Activated CD4-positive, alpha-beta T cell treated with anti-CD3 and anti-CD28 coated beads, Interleukin-2, amount 50 U/mL, for 24 hours (primary cell): ENCODE measurements around the gene KLF15.

ENCODE experiments used
- DNase-seq, 2 donors: peaks; one replicate each; pipeline ENCODE4 v3.0.0-alpha.2; 2020; ENCODE audit warnings: low read depth in 1 of 2, low spot score in 1 of 2

The KLF15 gene

DNA sequence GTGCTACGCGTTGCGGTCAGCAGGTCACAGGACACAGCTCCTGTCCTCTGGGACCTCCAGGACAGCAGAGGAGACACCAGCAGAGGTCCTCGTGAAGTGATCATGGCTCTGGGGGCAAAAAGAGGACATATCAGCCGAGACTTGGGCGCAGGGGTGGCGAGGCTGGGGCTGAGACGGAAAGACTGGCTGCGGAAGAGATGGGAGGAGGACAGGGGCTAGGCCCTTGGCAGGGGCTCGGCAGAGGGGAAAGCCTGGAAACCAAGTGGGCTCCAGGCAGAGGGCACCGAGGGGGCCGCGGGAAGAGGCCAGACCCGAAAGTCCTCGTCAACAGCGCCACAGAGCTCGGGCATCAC lies 32.6 kb upstream of the KLF15 start:
- DNase-seq: no peak

DNA sequence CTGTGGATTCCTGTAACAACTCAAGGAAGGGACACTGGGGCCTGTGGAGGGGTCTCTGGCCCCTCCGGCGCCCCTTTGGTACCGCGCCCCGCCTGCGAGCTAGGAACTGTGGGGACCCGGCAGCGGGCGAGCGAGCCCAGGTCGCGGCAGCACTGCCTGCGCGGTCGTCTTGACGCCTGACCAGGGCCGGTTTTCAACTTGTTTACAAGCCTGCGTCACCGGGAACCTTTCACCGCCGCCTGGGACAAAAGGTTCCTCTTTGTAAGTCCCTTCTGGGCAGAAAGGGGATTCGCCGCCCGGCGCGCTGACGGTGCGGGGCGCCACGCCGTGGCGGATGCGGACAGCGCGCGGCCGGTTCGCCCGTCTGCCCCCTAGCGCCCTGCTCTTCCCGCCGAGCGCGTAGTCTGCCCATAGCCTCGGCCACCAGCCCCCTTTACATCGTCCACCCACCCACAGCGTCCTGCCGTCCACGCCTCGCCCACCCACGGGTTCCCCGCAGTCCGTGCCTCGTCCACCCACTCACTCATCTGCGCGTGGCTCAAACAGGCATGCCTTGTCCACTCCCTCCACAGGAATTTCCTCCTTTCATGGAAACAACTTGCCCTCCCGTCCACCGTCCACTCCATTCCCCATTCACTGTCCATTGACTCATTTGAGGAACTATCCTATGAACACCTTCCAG lies 32.0 kb upstream of the KLF15 start:
- no peak for DNase-seq

DNA sequence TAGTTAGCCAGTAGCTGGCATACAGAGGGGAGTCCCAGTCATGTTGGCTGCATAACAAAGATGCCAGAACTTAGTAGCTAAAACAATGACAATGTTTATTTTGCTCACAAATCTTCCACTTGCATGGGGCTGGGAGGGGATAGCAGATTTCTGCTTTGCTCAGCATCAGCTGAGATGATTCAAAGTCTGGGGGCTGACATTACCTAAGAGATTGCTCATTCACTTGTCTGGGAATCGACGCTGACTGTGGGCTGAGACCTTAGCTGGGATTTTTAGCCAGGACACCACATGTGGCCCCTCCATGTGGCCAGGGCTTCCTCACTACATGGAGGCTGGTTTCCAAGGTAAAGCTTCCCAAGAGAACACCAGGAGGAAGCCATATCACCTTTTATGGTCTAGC lies 24.8 kb upstream of the KLF15 start:
- DNase-seq: no peak

DNA sequence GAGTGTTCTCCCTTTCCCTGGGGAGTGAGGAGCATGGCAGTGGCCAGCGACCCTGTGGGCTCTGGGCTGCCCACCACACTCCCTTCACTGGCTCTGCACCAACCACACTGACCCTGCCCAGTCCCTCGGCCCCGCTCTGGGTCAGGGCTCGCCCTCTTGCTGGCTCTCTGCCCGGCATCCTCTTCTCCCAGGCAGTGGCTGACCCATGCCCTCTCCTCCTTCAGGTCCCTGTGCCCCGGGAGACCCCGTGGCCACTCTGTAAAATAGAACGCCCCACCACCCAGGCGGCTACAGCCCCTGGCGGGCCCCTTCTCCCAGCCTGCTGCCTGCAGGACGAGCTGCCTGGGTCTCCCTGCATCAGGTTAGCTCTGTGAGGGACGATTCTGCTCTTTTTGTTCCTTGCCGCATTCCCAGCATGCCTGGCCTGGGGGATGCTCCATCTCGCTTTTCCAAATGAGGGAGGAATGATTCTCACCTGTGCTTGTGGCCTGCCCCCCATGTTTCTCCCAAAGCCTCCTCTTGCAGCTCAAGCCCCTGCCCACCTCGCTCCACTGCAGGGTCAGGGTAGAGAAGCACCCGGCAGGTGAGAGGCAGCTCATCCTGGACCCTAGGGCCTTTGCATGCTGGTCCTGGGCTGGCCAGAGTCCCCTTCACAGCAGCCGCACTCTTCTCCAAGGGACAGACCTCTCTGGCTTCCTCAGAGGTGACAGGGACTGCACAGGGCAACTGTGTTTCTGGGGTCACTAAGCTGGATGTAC lies 23.0 kb upstream of the KLF15 start:
- DNase-seq: no peak

DNA sequence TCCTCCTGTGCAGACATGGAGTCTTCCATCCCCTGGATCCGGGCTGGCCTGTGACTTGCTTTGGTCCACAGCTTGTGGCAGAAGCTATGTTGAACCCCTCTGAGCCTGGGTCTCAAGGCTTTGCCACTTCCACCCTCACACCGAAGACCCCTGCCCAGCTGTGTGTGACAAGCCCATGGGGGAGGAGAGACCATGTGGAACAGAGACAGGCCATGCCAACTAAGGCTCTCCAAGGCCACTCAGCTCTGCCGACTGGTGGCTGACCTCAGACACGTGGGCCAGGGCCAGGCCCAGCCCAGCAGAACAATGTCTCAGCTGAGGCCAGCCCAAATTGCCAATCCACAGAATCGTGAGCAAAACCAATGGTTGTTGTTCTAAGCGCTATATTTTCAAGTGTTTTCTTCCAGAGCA lies 21.1 kb upstream of the KLF15 start:
- no peak for DNase-seq

DNA sequence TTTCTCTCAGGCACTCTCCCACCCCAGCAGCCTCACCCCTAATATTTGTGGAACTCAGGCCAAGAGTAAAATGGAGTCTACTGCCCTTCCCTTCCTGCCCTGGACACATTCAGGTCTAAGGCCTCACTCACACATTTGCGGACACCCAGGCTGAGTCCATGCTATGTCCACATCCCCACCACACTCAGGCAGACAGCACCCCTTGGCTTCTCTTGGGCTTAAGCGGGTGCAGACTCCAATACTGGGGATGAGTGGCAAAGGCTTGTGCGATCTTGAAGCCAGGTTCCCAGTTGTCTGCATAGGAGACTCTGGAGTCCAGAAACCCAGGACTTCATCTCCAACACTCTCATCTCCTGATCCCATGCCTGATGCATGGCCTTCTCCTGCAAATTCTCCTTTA lies 20.0 kb upstream of the KLF15 start:
- no peak for DNase-seq

DNA sequence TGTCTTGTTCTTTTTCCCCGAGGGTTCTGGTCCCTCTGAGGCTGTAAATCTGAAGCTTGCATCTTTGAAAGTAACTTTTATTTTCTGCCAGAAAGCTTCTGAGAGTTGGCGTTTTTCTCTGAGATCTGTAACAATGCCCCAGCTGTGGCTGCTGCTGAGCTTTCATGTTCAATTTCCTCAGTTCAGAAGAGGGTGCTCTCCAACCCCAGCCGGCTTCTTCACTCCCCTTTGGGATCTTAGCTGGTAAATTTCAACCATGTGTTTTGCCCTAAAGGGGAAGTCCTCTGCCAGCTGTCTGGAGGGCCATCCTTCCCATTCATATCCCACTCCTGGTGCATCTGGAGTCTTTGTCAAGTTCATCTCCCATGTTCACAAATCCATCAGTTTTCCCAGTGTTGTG lies 19.2 kb upstream of the KLF15 start:
- no peak for DNase-seq

DNA sequence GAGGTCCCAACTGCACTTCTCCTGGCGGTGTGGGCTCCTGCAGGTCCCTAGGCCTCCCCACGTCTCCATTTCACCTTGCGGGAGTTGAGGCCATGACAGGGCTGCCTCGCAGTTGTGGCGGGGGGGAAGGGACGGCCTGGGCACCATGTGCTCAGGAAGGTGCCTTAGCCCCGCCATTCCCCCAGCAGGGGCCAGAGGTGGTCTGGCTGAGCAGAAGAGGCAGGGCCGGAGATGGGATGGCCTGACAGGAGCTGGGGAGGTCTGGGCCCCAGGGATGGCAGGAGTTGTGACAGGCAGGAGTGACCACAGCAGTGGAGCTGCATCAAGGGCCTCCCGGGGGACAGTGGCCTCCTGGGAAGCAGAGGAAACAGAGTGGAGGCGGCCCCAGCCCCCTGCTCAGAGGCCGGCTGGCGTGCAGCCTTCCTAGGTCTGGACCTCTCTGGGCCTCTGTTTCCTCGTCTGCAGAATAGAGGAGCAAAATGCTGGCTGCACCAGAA lies 18.7 kb upstream of the KLF15 start:
- DNase-seq: no peak

DNA sequence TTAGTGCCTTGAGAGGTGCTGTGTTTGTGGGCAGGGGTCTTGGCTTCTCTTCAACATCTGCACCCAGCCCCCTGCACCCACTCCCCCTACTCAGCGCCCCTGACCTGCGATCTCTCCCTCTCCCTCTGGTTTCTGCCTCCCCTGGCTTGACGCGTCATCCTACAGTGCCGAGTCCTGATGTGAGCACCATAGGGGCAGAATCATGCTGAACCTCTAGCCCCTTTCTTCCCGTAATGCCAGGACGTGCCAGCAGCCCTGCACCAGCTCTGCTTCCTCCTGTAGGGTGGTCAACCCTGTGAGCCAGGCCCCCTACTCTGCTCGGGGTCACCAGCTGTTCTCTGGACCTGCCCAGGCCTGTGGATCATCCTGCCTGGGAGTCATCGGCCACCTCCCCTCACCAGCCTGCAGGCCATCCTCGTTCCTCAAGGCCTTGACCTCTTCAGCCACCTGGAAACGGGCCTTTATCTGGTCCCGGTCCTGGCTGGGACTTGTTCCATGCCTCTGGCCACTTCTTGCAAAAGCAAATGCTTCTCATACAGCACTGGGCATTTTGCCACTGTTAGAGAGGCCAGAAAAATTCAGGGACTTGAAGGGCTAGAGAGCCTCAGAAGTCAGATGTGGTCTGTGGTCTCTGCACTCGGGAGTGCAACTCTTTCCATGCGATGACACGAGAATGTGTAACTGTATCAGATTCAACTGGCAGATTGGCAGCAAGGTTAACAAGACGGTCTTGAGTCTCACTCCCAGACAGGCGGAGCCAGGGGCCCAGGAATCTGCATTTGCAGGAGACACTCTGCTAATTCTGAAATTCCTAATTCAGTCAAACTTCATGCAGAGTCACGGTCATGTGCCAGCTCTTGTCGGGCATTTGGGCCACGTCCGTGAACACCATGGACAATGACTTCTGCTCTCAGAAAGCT lies 16.7 kb upstream of the KLF15 start:
- DNase-seq: no peak

DNA sequence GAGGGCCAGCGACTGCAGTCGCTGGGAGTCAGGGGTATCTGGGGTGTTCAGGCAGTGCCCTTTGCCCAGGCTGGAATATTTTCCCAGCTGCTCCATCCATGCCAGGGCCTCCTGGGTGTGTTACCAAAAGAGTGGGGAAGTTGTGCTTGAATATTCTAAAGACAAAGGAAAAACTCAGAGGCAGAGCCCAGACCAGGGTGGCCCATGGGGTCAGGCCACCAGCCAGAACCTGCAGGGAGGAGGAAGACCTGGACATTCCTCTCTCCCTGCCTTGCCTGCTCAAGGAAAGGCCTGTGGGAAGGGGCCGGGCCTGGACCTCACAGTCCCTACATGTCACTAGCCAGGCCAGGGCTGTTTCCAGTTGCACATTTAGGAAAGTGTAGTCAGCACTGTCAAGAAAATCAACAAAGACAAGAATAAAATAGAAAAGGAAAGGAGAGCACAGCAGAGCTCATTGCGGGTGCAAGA lies 16.0 kb upstream of the KLF15 start:
- no peak for DNase-seq

DNA sequence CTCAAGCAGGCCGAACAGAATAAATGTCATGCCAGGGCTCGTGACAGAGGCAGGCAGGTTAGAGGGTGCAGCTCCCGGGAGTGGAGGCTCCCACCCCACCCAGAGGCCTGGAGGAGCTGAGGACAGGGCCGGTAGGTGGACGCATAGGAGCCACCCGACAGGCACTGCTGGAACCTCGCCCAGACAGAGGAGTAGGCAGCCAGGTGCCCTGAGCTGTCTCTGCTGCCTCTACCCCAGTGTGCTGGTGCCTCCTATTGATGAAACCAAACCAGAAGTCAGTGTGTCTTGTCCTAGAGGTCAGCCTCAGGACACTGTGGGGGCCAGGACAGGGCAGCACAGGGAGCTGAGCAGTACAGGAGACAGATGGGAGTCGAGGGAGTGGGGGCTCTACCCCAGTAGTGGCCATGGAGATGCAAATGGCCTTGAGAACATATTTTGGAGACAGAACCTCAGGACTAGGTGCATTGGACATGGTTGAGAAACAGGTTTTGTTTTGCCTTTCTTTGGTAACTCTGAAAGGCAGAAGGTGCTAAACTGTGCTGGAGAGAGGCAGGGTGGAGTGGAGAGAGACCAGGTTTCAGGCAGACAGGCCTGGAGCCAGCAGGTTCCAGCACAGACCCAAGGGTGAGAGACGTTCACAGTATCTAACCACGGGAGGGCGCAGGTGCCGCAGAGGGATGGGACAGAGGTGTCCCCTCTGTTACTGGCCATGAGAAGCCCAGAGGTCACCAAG lies 15.4 kb upstream of the KLF15 start:
- no peak for DNase-seq

DNA sequence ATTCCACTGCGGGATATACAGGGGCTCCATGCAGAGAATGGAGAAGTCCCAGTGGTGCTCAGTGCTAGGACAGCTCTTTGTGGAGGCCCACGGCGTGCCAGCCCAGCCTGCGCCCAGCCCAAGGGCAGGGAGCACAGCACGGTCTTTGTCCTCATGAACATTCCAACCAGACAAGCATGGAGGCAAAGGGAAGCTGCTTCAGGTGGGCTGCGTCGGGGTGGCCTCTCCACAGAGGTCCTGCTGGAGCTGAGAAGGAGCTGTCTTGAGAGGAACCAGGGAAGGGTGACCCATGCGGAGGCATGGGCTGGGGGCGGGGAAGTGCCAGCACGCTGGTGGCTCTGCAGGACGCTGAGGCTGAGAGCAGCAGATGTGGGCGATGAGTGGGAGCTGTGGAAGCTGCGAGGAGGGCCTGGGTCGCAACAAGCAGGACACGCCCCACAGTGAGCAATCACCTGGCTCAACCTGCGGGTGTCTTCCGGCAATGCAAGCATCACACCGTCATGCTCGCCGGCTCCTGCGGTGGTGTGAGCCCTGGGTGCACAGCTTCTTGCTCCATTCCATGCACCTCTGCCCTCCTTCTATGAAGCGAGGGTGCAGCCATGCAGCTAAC lies 14.0 kb upstream of the KLF15 start:
- no peak for DNase-seq

DNA sequence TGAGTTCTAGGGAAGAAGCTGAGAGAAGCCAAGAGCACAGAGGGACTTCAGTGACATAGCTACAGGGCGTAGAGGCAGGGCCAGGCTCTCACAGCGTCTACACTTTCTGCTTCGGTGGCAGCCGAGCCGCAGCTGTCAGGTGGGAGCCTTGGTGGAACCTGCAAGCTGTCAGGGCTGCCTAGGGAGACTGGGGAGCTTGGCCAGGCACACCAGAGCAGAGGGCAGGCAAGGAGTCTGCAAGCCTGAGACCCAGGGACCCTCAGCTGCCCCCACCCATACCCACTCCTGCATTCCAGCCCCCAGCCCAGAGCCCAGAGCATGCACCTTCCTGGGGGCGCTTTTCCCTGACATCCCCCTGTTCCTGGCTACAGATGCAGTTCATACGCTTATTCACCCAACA lies 13.4 kb upstream of the KLF15 start:
- no peak for DNase-seq

DNA sequence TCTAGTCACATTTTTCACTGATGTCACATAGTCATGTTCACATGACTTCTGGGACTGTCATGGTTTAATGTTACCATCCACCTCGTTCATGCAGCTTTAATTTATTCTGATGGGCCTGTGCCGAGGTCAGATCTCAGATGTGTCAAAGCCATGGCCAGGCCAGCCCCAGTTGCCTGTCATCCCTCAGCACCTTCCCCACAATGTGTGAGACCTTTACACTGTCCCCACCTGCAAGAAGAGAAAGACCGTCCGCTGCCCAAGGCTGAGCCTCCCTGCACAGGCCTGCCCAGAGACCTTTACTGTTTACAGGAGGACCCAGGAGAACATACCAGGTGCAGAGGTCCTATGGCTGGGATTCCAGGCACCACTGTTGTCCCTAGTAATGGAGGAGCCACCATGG lies 12.8 kb upstream of the KLF15 start:
- DNase-seq: no peak

DNA sequence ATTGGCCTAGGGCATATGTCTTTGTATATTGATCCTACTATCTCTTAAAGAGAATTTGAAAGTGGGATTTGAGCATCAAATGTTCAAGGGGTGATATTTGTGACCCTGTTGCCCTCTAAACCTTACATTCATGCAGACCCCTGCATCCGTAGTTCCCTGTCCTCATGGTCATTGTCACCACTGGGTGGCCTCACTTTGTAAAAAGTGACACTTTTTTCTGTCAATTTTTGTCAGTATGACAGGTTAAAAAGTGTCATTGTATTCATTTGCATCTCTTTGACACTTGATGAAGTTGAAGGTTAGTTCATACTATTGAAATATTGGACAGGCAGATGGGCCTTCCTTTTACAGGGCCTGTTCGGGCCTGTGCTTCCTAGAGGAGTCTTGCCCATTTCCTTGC lies 12.3 kb upstream of the KLF15 start:
- no peak for DNase-seq

DNA sequence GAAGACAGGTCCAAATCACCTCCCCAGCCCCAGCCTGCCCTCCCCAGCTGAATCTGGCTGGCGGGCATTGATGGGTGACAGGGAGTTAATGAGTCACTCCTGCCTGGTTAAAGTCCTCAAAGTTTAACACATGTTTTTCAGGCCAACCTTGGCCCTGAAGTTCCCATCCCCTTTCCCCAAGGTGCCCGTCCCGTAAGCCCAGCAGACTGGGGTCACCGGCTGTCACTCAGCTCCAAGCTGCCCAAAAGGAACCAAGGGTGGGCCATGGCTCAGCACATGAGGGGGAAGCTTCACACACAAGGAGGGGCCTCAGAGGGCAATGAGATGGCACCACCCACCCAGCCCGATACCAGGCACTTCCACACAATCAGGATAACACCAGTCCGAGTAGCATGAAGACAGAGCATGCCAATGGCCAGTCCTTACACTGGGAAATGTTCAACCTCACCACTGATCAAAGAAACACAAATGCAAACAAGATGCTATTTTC lies 10.2 kb upstream of the KLF15 start:
- no peak for DNase-seq

DNA sequence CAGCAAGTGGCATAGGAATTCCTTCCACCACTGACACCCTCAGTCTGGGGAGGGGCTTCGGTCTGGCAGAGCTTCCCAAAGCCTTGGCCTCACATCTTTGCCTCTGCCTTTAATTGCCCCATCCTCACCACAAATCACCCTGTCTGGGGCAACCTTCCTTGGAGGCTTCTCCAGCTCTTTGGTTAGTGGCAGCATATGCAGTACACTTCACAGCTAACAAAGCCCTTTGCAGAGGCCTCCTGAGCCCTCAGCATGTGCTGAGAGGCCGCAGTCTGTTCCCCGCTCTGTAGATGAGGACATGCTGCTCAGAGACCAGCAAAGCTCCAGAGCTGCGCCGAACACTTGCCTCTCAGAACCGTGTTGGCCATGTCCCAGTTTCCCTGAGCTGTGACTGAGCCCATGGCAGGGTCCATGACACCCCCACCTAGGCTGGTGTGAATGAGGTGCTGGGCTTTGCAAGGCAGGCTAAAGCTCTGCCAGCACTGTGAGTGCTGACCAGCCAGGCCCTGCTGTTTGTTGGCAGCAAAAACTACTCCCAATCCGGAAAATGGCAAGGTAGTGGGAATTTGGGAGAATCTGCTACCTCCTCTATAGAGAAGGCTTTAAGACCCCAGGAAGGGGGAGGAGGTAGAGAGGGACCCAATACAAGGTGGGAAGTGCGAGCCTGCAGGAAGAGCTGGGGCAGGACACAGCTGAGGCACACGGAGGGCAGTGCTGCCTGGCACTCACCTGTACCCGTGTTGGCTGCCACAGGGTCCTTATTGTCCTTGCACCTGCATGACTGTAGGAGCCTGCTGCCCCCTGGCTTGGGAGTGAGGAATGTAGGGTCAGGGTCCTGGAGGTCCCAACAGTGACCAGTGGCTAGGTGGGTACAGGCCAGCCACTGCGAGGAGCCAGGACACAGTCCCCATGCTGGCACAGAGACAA lies 8.4 kb upstream of the KLF15 start:
- DNase-seq: no peak

DNA sequence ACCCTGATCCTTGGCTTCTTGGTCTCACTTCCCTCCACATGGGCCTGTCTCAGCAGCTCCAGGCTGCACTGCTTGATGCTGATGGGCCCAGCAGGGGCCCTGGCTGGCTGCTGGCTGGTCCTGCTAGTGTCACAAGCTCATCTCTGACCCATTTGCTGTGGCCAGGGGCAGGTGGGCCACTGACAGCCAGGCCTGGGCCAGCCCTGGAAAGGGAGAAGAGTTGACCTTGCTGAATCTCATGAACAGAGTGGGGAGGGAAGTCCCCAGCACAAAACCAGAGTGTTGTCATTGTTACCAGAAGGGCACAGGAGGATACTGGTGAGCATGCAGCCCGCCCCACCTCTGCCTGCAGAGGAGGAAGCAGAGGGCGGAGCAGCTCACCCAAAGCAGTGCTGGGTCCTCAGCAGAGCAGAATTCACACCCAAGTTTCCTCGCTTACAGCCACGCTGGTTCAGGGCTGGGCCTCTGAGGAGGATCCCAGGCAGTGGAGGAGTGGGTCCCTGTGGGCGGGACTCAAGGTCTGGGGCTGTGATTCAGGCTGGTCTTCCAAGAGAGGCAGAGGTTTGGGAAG lies 7.6 kb upstream of the KLF15 start:
- no peak for DNase-seq

DNA sequence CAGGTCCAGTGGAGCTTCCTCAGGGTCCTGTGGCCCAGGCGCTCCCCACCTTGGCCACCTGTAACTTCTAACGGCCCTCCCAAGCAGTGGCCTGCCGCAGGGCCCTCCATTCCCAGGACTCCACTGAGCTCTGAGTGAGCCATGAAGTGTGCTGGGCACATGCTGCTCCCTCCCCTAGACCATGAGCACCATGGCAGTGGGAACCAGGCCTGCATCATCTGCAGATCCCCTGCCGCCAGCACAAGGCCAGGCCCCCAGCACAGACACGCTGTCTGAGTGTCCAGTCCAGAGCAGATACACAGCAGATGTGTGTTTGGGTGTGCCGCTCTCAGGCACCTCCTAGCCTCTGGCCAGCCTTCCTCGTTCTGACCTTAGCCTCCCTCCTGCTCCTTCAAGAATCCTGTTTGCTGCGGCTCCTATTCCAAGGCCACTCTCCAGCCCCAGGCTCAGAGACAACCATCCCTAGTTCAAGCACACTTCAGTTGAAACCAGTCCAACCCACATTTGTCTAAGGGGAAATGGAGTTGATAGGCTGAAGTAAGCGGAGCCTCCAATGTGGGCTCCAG lies 7.0 kb upstream of the KLF15 start:
- DNase-seq: no peak
